NCI-H2107 (cell line): Measurements from ENCODE around the gene AGPAT2.

Experiments
- DNase-seq: peaks from one replicate; lab custom pipeline; 2025; lab: John Stamatoyannopoulos, UW

AGPAT2 gene

GRCh38 chr9:136686794-136687711, at the start of gene AGPAT2:
Gene AGPAT2, minus strand, starts transcription at chr9:136687457. Its CDS starts 100 bp downstream, at chr9:136687357.
- DNase-seq, result no peak

GRCh38 chr9:136735812-136736480, 48.7 kb upstream of the AGPAT2 start:
- no peak for DNase-seq

- no peak for DNase-seq
Measured at GRCh38 chr9:136734837-136735496, 47.7 kb upstream of the AGPAT2 start.

GRCh38 chr9:136733611-136734010, 46.4 kb upstream of the AGPAT2 start:
- DNase-seq, result no peak

GRCh38 chr9:136732444-136733178, 45.4 kb upstream of the AGPAT2 start:
- DNase-seq, result no peak

GRCh38 chr9:136729926-136730325, 42.7 kb upstream of the AGPAT2 start:
- DNase-seq, result no peak

- DNase-seq, result no peak
Measured at GRCh38 chr9:136729144-136729543, 41.9 kb upstream of the AGPAT2 start.

GRCh38 chr9:136728548-136729123, 41.4 kb upstream of the AGPAT2 start:
- DNase-seq, result no peak

GRCh38 chr9:136728080-136728547, 40.9 kb upstream of the AGPAT2 start:
- peak; percentile 88 for DNase-seq

GRCh38 chr9:136726631-136727191, 39.5 kb upstream of the AGPAT2 start:
- DNase-seq, result no peak

- DNase-seq, result no peak
Measured at GRCh38 chr9:136726118-136726517, 38.9 kb upstream of the AGPAT2 start.

GRCh38 chr9:136725612-136726011, 38.4 kb upstream of the AGPAT2 start:
- DNase-seq, result no peak

- DNase-seq, result no peak
Measured at GRCh38 chr9:136724772-136725171, 37.5 kb upstream of the AGPAT2 start.

GRCh38 chr9:136723989-136724388, 36.7 kb upstream of the AGPAT2 start:
- no peak for DNase-seq

- DNase-seq, result no peak
Measured at GRCh38 chr9:136723362-136723976, 36.2 kb upstream of the AGPAT2 start.

GRCh38 chr9:136722969-136723356, 35.7 kb upstream of the AGPAT2 start:
- DNase-seq, result no peak

- no peak for DNase-seq
Measured at GRCh38 chr9:136722093-136722968, 35.1 kb upstream of the AGPAT2 start.

GRCh38 chr9:136721339-136722092, 34.3 kb upstream of the AGPAT2 start:
- DNase-seq, result no peak

- no peak for DNase-seq
Measured at GRCh38 chr9:136720898-136721338, 33.7 kb upstream of the AGPAT2 start.
